SK-N-SH (cell line): Measurements from ENCODE around the gene TRDN.

Experiments
- EP300 ChIP-seq, 2 experiments: IDR thresholded peaks; 2 replicates each; pipeline versions ENCODE4 v1.4.0 to v1.6.1; 2012; ENCODE audit warnings: borderline replicate concordance in 1 of 2, low read depth in 1 of 2, low read length in 1 of 2
- GABPA ChIP-seq: IDR thresholded peaks from 2 replicates; pipeline ENCODE4 v1.4.0; 2012; ENCODE audit warnings: low read depth, mild to moderate bottlenecking
- MAX ChIP-seq: IDR thresholded peaks from 2 replicates; pipeline ENCODE4 v1.4.0; 2012; ENCODE audit warnings: low read depth
- POLR2AphosphoS5 ChIP-seq: IDR thresholded peaks from 2 replicates; pipeline ENCODE4 v1.6.1; 2012; ENCODE audit warnings: low read depth, low read length
- TF ChIP-seq, protein P1 (sequence below): fragments of 150-350 bp; IDR thresholded peaks from 2 replicates; pipeline ENCODE4 v1.6.1; 2016; ENCODE audit warnings: mild to moderate bottlenecking, low read depth, low read length
- TF ChIP-seq, protein P2 (sequence below): fragments of 200-600 bp; sonication (generic); IDR thresholded peaks from 2 replicates; pipeline ENCODE4 v1.6.1; 2017; ENCODE audit warnings: antibody characterized with exemption, mild to moderate bottlenecking, moderate library complexity
- TF ChIP-seq, protein P3 (sequence below): IDR thresholded peaks from 2 replicates; pipeline ENCODE4; 2012

GRCh38 chr6:123467392-123467791 is 169.4 kb downstream of the TRDN start:
- TF ChIP-seq, protein P1, sequence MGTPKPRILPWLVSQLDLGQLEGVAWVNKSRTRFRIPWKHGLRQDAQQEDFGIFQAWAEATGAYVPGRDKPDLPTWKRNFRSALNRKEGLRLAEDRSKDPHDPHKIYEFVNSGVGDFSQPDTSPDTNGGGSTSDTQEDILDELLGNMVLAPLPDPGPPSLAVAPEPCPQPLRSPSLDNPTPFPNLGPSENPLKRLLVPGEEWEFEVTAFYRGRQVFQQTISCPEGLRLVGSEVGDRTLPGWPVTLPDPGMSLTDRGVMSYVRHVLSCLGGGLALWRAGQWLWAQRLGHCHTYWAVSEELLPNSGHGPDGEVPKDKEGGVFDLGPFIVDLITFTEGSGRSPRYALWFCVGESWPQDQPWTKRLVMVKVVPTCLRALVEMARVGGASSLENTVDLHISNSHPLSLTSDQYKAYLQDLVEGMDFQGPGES, result no peak
- TF ChIP-seq, protein P2, sequence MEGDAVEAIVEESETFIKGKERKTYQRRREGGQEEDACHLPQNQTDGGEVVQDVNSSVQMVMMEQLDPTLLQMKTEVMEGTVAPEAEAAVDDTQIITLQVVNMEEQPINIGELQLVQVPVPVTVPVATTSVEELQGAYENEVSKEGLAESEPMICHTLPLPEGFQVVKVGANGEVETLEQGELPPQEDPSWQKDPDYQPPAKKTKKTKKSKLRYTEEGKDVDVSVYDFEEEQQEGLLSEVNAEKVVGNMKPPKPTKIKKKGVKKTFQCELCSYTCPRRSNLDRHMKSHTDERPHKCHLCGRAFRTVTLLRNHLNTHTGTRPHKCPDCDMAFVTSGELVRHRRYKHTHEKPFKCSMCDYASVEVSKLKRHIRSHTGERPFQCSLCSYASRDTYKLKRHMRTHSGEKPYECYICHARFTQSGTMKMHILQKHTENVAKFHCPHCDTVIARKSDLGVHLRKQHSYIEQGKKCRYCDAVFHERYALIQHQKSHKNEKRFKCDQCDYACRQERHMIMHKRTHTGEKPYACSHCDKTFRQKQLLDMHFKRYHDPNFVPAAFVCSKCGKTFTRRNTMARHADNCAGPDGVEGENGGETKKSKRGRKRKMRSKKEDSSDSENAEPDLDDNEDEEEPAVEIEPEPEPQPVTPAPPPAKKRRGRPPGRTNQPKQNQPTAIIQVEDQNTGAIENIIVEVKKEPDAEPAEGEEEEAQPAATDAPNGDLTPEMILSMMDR, result no peak
- TF ChIP-seq, protein P3, sequence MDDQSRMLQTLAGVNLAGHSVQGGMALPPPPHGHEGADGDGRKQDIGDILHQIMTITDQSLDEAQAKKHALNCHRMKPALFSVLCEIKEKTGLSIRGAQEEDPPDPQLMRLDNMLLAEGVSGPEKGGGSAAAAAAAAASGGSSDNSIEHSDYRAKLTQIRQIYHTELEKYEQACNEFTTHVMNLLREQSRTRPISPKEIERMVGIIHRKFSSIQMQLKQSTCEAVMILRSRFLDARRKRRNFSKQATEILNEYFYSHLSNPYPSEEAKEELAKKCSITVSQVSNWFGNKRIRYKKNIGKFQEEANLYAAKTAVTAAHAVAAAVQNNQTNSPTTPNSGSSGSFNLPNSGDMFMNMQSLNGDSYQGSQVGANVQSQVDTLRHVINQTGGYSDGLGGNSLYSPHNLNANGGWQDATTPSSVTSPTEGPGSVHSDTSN, result no peak
- TF ChIP-seq MAX, result no peak
- no peak for TF ChIP-seq EP300 (IDR thresholded peaks at IDR 0.05; ENCODE audit: borderline replicate concordance in 1 of 2, low read depth in 1 of 2, low read length in 1 of 2)
- no peak for TF ChIP-seq POLR2AphosphoS5
- TF ChIP-seq GABPA, result no peak
